ENCODE measurements around the gene AIM2.

GRCh38 chr1:159084152-159084551 lies 7.6 kb upstream of the AIM2 start:
- TF ChIP-seq, protein P1, sequence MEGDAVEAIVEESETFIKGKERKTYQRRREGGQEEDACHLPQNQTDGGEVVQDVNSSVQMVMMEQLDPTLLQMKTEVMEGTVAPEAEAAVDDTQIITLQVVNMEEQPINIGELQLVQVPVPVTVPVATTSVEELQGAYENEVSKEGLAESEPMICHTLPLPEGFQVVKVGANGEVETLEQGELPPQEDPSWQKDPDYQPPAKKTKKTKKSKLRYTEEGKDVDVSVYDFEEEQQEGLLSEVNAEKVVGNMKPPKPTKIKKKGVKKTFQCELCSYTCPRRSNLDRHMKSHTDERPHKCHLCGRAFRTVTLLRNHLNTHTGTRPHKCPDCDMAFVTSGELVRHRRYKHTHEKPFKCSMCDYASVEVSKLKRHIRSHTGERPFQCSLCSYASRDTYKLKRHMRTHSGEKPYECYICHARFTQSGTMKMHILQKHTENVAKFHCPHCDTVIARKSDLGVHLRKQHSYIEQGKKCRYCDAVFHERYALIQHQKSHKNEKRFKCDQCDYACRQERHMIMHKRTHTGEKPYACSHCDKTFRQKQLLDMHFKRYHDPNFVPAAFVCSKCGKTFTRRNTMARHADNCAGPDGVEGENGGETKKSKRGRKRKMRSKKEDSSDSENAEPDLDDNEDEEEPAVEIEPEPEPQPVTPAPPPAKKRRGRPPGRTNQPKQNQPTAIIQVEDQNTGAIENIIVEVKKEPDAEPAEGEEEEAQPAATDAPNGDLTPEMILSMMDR (IDR thresholded peaks at IDR 0.05; ENCODE audit: low read depth, low read length) = no peak
- no peak for TF ChIP-seq EZH2phosphoT487 (IDR thresholded peaks at IDR 0.05; ENCODE audit: low read depth)

All from OCI-LY3 (cell line).